ENCODE results near the gene GNB4. TPM values are rescaled to one million over a fixed set of nuclear protein-coding genes. Genes with fewer than 3 reads are reported as not detected.

Gene GNB4
- total and polyA plus RNA-seq, 12 donors = 6.6 to 48.2 (median 12.8) TPM

DNA sequence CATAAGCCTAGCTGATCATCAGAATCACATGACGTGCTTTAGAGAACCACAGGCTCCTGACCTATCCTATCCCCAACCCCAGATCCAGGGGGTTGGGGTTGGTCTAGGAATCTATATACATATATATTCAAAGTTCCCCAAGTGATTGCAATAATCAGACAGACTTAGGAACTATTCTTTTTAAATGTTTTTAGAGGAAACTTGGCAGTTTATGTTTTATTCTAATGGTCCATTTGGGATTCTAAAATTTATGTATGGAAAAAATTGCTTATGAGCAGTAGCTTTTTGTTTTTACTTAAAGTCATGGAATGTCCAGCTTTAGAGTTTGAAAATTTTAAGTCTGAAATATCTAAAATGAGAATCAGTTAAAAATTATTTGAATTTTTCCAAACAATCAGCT is 81.6 kb downstream of the GNB4 start:
- Histone ChIP-seq H3K27me3 (no peaks in the 10 kb centered on the region), H3K4me1 (no peaks in the 10 kb centered on the region), H3K4me3 (no peak overlapping the region), H3K36me3 (peaks cover 0 to 99% (median 45%) of the 10 kb centered on the region in 9 donors), H3K9me3 (no peaks in the 10 kb centered on the region), H3K27ac (no peak overlapping the region)
- 93 to 97% methylated on average over 1 of the region's 1 CpG for WGBS, 2 donors
- ATAC-seq (no peak), DNase-seq (no peak)
- intact Hi-C loops (cut with DNase I) = no loop called here
- TF ChIP-seq CTCF (IDR thresholded peaks at IDR 0.05) = no peak

DNA sequence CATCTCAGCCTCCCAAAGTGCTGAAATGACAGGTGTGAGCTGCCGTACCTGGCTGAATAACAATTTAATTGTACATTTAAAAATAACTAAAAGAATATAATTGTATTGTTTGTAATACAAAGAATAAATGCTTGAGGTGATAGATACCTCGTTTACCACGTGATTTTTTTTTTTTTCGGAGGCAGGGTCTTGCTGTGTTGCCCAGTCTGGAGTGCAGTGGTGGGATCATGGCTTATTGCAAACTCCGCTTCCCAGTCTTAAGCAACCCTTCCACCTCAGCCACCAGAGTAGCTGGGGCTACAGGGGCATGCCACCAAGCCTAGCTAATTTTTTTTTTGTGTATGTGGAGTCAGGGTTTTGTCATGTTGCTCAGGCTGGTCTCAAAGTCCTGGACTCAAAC is 87.9 kb downstream of the GNB4 start:
- DNase-seq (no peak), ATAC-seq (no peak)
- no peak for TF ChIP-seq CTCF (IDR thresholded peaks at IDR 0.05)
- 97% methylated on average over 5 of the region's 5 CpGs for WGBS, 2 donors
- H3K27ac ChIP-seq = no peak overlapping the region
- no peaks in the 10 kb centered on the region for H3K9me3 ChIP-seq
- H3K4me1 ChIP-seq = no peaks in the 10 kb centered on the region
- peaks cover 0 to 100% (median 81%) of the 10 kb centered on the region in 9 donors for H3K36me3 ChIP-seq
- H3K27me3 ChIP-seq = no peaks in the 10 kb centered on the region
- intact Hi-C loops (cut with DNase I) = no loop called here
- H3K4me3 ChIP-seq = no peak overlapping the region

DNA sequence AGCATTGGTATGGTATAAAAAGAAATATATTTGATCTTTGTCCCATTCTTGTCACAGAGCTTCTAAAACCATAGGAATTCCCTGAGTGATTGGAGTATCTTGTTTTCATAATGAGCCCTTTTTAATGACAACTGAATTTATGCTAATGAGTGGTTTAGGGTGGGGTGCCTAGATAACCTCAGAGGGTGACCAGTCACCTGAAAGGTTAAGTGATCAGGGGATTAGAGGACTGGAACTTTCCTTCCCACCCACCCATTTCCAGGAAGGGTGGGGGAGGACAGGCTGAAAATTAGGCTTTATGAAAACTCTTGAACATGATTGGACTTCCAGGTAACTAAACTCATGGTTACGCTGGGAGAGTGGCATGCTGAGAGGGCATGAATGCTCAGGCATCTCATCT is 95.3 kb downstream of the GNB4 start:
- Histone ChIP-seq H3K36me3 (peaks cover 0 to 100% (median 67%) of the 10 kb centered on the region in 9 donors), H3K4me1 (peaks cover 0 to 3% (median 0%) of the 10 kb centered on the region in 9 donors)

GRCh38 chr3:179348325-179349013 is 102.8 kb downstream of the GNB4 start:
- intact Hi-C loops (cut with DNase I) = loop anchor here in 1 of 10 donors (10.0 kb wide), 1 partner anchor 206 kb away; no protein-coding TSS in a partner anchor
- Histone ChIP-seq H3K36me3 (peaks cover 0 to 45% (median 21%) of the 10 kb centered on the region in 9 donors), H3K4me3 (peak overlapping the region; percentile 68 to 84 (median 76)), H3K9me3 (no peaks in the 10 kb centered on the region), H3K27me3 (no peaks in the 10 kb centered on the region), H3K27ac (peak overlapping the region in 9 of 10 donors; percentile 86 to 92 (median 89)), H3K4me1 (peaks cover 0 to 30% (median 11%) of the 10 kb centered on the region in 9 donors)
- DNase-seq (no peak), ATAC-seq (no peak)
- WGBS, 2 donors = 28 to 31% methylated on average over 5 of the region's 5 CpGs
- no peak for TF ChIP-seq CTCF (IDR thresholded peaks at IDR 0.05)

More for the DNA sequence above, 95.3 kb downstream of the GNB4 start:
- no peaks in the 10 kb centered on the region for H3K9me3 ChIP-seq
- H3K27ac ChIP-seq = no peak overlapping the region
- 95 to 100% methylated on average over 1 of the region's 1 CpG for WGBS, 2 donors
- no peaks in the 10 kb centered on the region for H3K27me3 ChIP-seq
- no peak overlapping the region for H3K4me3 ChIP-seq
- DNase-seq (no peak), ATAC-seq (no peak)
- intact Hi-C loops (cut with DNase I) = loop anchor here in 1 of 10 donors (10.0 kb wide), 1 partner anchor 209 kb away; the partner anchor contains the start of gene ACTL6A
- no peak for TF ChIP-seq CTCF (IDR thresholded peaks at IDR 0.05)
